RPMI8226 (cell line): ENCODE measurements around the gene ACP3.
"Not testable (repeated sequence)": the region's sequence is repeated elsewhere in the genome, so short reads cannot be mapped to it uniquely, and the experiment has no call there.

Source experiments
- DNase-seq: peaks from one replicate; pipeline ENCODE4 v3.0.0-alpha.2; 2015

Gene ACP3, protein sequence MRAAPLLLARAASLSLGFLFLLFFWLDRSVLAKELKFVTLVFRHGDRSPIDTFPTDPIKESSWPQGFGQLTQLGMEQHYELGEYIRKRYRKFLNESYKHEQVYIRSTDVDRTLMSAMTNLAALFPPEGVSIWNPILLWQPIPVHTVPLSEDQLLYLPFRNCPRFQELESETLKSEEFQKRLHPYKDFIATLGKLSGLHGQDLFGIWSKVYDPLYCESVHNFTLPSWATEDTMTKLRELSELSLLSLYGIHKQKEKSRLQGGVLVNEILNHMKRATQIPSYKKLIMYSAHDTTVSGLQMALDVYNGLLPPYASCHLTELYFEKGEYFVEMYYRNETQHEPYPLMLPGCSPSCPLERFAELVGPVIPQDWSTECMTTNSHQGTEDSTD

DNA sequence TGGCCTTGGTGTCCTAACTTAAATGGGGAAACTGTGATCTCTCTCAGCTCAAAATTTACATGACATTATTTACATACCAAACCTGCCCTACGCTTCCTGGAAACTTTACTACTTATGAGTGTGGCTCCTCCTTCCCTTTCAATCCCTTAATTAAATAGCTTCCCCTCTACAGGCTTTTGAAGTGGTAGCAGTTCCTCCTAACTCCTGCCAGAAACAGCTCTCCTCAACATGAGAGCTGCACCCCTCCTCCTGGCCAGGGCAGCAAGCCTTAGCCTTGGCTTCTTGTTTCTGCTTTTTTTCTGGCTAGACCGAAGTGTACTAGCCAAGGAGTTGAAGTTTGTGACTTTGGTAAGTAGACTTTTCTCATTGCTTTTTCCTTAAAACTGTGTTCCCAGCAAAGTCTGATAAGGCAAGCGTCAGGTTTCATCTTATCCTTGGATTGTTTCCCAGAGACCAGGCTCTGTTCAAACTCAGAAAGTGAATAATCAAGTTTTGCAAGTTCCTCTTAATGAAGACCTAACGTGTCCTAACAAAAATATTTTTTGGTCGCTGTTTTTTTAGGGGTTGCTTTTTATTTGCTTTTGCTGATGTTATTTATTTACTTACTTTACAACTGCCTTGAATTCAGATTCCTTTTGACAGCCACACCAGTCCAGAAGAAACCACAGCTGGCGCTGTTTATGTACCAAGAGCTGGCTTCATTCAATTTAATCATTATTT, at the start of gene ACP3:
ACP3 (plus strand) TSS at position 179 of the 720 bp plus-strand sequence; CDS start at position 229, 50 bp downstream.
- peak; percentile 42 for DNase-seq

DNA sequence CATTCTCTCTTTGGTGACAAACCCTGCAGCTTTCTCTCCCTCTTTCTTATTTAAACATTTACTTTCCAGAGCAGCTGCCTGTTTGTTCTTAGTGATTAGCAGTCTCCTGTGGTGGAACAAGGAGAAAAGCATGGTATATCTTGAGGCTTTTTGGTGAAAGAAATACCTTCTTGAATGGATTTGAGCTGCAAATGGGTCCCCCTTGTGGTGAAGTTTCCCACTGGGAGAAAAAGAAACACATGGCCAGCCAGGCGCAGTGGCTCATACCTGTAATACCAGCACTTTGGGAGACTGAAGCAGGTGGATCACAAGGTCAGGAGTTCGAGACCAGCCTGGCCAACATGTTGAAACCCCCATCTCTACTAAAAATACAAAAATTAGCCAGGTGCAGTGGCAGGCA, 48.3 kb upstream of the ACP3 start:
- peak; percentile 44 for DNase-seq

DNA sequence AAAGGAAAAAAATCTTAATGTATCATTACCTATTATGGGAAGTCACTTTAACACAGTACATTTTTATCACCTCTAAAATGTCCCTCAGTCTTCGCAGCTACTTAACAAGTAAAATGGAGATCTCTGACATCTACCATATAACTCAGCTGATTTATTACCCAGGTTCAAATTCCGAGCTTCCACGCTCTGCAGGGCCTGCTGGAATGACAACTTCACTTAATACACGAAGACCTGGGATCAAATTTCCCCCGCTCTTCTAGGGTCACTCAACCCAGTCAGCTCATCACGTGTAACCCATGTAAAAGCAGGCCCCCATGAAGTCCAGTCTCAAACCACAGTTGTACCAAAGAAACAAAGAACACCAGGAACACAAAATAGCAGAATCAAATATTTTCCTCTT, 44.2 kb upstream of the ACP3 start:
- no peak for DNase-seq

DNA sequence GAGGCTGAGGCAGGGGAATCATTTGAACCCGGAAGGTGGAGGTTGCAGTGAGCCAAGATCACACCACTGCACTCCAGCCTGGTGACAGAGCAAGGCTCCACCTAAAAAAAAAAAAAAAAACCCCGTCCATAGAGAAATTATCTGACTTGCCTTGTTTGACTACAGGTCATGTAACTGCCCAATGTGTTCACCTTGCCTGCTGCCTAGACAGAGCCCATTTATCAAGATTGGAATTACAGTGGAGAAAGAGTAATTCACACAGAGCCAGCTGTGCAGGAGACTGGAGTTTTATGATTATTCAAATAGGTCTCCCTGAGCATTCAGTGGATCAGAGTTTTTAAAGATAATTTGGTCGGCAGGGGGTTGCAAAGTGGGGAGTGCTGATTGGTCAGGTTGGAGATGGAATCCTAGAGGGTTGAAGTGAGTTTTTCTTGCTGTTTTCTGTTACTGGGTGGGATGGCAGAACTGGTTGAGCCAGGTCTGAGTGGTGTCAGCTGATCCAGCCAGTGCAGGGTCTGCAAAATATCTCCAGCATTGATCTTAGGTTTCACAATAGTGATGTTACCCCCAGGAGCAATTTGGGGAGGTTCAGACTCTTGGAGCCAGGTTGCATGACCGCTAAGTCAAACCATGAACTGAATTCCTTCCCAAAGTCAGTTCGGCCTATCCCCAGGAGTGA, 40.8 kb upstream of the ACP3 start:
- DNase-seq, result no peak

DNA sequence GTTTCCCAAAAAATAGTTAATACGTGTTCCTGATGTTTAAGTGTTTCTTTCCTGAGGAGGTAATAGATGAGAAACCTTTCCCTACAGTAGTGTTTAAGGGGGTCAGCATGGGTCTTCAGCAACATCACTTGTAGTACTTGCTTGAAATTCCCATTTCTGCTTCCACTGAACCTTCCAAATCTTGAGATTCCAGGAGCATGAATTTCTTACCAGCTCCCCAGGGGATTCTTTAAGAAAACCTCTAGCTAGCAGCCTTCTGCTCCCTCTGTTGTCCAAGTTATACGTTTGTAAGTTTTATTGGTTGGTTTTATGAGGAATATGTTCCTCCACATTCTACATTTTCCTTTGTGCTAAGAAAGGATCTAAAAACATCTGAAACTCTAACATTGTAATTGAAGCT, 38.2 kb upstream of the ACP3 start:
- no peak for DNase-seq

DNA sequence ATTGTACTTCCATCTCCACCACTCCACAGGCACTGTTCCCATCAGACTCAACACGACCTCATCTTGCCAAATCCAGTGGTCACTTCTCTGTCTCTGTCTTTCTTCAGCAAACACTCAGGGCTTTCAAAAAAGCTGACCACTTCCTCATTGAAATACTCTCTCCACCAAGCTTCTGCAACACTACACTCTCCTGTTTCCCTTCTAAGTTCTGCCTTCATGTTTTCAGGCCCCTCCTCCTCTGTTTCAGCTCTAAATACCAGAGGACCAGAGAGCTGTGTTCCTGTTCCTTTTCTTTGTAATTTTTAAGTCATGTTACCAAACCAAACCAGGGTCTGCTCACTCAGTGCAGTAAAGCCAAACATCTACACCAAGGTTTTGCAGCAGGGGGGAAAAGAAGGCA, 33.8 kb upstream of the ACP3 start:
- no peak for DNase-seq

DNA sequence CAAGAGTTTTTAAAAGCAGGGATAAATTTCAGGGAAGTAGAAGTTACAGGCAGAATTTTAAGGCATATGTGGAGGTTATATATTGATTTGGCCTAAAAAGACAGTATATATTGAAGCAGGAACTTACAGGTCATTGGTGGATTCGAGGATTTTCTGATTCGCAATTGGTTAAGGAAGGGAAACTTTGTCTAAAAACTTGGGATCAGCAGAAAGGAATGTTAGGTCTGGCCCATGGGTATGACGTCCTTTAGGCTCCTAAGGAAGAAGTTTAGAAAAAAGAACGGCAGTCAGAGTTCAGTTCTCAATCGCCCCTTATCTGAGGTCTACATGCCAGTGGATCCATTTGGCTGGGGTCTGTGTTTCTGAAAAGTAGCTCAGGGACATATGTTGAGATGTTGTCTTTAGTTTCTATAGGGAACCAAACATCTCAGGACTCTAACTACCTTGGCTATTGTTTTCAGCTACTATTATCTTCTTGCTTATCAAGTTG, 33.2 kb upstream of the ACP3 start:
- DNase-seq, result no peak

DNA sequence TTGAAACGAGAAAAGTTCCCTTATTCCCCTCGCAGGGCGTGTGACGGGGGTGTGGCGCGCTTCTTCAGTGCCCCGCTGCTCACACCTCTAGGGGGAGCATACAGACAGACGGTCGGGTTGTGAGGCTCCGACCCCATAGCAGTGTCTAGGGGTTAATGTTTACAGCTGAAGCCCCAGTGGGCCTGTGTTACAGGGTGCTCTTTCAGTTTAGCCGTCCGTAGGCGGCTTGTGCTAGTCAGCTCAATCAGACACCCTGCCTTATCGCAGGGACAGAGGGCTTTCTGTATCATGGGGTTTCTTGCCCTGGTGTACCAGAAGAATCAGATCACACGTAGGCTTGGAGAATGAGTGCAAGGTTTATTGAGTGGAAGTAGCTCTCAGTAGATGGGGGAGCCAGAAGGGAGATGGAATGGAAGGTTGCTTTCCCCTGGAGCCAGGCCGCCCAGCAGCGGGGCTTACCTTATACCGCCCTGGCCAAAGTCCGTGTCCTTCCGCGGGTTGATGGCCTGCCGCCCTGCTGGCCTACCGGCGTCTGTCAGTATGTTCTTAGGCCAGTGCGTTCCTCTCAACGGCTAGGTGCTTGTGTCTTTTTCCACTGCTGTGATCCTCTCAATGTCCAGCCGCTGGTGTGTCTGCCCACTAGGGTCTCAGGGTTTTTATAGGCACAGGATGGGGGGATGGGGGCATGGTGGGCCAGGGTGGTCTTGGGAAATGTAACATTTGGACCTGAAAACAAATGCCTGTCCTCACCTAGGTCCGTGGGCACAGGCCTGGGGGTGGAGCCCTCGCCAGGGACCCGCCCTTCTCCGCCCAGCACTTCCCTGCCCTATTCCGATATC, 32.2 kb upstream of the ACP3 start:
- DNase-seq, result no peak

DNA sequence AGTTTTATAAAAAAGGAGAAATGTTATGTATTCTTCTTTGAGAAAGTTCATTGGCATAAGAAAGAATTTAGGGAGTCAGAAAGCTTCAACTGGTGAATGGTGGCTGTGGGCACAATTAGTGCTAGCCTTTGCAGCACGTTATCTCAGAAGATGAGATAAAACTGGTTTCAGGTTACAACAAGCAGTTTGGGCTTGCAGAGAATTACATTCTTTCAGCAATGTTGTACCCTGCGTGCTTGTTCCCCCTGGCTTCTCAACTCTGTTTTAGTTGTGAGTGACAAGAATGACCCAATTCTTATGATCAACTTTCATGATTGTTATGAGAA, 31.6 kb upstream of the ACP3 start:
- no peak for DNase-seq

DNA sequence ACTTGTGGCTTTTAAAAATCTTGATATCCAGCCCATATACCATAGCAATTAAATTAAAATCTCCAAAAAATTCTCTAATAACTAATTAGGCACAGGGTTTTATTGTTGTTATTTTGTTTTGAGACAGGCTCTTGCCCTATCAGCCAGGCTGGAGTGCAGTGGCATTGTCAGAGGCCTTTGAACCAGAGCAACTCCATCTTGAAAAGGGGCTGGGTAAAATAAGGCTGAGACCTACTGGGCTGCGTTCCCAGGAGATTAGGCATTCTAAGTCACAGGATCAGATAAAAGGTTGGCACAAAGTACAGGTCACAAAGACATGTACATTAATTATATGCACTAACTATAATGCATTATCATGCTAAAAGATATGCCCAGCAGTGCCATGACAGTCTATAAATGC, 31.2 kb upstream of the ACP3 start:
- no peak for DNase-seq

DNA sequence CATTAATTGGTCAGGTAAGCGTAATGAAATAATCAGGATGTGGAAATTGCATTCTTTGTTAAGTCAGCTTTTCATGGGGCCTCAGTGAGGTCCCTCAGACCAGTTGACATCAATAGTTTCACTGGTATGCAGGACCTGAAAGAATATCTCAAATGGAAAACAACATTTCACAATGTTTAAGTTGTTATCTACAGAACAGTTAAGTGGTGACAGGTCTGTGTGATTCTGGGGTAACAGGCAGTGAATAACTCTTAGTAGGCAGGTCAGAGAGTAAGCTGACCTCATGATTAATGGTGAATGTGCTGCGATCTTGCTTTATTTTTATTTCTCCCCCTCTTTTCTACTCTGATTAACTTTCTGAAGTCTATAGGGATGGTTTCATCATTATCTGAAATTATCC, 28.9 kb upstream of the ACP3 start:
- no peak for DNase-seq

DNA sequence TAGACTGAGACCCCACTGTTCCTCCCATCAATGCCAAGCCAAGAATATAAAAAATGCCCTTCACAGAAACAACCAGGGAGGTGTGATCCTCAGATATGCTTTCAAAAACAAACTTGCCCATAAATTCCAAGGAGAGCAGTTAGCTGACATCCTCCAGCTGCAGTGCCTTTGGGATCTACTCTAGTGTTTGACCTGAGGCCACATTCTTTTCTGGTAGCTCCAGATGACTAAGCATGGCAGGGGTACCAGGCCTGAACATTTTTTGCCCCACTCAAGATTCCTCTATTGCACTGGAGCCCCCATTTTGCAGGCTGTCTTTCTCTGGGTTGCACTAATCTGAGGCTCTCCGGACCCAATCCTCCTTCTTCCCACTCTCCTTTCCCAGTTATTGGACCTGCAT, 27.9 kb upstream of the ACP3 start:
- no peak for DNase-seq

DNA sequence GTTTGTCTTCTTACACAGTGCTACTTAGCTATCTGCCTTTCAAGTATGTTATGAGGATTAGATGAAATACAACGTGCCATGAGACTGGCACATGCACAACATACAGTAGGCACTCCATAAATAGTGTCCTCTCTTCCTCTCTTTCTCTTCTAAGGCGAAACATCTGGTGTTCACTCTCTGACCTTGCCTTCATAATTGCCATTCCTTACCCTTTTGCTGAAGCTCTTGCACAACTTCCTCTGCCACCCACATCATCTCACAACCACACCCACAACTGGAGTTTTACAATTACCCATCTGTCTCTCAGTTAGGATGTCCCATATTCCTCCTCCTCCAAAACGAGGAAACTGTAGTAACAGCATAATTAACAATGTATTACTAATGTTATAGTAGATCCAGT, 26.4 kb upstream of the ACP3 start:
- no peak for DNase-seq

DNA sequence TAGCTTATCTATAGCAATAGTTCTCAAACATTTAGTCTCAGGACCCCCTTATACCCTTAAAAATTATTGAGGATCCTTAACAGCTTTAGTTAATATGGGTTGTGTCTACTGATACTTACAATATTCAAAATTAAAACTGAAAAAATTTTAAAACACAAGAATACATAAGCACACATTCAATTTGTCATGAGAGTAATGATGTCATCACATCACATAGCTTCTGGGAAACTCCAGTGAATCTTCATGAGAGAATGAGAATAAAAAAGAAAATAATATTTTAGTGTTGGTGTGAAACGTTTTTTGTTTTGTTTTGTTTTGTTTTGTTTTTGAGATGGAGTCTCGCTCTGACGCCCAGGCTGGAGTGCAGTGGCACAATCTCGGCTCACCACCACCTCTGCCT, 25.2 kb upstream of the ACP3 start:
- DNase-seq, result no peak

DNA sequence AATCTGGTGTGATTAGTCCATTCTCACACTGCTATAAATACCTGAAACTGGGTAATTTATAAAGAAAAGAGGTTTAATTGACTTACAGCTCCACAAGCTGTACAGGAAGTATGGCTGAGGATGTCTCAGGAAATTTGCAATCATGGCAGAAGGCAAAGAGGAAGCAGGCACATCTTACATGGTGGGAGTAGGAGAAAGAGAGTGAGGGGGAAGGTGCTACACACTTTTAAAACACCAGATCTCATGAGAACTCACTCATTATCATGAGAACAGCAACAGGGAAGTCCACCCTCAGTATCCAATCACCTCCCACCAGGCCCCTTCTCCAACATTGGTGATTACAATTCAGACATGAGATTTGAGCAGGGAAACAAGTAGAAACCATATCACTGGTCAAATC, 24.0 kb upstream of the ACP3 start:
- DNase-seq, result no peak

DNA sequence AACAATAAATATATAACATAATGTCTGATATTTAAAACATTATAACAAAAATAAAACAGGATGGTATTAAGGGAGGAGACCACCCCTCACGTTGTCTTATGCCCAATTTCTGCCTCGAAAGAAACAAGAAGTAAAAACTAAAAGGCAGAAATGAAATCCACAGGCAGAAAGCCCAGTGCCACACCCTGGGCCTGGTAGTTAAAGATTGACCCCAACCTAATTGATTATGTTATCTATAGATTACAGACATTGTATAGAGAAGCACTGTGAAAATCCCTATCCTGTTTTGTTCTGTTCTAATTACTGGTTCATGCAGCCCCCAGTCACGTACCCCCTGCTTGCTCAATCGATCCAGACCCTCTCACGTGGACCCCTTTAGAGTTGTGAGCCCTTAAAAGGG, 22.3 kb upstream of the ACP3 start:
- no peak for DNase-seq

DNA sequence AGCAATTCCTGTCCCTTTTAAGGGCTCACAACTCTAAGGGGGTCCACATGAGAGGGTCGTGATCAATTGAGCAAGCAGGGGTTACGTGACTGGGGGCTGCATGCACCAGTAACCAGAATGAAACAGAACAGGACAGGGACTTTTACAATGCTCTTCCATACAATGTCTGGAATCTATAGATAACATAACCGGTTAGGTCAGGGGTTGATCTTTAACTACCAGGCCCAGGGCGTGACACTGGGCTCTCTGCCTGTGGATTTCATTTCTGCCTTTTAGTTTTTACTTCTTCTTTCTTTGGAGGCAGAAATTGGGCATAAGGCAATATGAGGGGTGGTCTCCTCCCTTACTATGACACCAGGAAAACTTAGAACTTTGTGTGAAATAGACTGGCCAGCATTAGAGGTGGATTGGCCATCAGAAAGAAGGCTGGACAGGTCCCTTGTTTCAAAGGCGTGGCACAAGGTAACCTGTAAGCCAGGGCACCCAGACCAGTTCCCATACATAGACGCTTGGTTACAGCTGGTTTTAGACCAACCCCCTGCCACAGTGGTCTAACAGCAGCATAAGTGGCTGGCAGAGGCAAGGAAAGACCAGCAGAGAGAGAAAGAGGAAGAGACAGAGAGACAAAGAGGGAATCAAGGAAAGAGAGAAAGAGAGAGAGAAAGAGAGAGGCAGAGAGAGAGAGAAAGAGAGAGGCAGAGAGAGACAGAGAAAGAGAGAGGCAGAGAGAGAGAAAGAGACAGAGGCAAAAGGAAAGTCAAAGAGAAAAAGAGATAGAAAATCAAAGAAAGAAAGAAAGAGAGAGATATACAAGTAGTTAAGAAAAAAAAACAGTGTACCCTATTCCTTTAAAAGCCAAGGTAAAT, 13.6 kb upstream of the ACP3 start:
- not testable (repeated sequence) for DNase-seq

DNA sequence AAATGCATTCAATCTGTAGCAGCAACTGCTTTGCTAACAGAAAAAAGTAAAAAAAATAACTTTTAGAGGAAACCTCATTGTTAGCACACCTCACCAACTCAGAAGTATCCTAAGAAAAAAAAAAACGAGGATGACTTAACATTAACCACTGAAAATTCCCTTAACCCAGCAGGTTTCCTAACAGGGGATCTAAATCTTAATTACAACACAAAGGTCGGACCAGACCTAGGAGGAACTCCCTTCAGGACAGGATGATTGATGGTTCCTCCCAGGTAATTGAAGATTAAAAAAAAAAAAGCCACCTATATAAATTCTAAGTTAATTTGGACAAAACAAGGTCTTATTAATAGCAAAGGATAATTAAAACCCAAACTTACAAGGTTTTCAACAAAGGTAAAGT, 12.9 kb upstream of the ACP3 start:
- DNase-seq, result not testable (repeated sequence)

DNA sequence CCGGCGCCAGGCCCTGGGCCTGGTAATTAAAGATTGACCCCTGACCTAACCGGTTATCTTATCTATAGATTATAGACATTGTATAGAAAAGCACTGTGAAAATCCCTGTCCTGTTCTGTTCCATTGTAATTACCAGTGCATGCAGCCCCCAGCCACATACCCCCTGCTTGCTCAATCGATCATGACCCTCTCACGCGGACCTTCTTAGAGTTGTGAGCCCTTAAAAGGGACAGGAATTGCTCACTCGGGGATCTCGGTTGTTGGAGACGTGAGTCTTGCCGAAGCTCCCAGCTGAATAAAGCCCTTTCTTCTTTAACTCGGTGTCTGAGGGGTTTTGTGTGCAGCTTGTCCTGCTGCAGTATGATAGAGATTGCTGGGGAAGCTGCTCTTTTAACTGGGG, 7.2 kb upstream of the ACP3 start:
- DNase-seq, result not testable (repeated sequence)

DNA sequence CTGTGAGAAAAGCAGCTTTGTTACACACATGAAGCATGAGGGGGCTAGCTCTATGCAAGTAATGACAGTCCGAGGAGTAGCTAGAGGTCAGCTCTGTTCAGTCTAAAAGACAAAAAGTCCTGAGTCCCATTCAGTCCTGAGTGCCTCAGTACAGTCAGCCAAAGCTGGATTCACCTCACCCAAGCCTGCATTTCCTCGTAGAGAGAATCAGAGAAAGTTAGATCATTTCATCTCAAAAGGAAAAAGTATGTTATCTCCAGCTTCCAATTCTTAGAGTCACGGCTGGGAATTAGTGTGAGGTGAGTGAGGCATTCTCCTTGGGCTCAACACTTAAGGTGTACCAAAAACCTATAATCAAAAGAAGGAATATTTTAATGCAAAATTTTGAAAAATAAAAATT, 5.9 kb upstream of the ACP3 start:
- no peak for DNase-seq

DNA sequence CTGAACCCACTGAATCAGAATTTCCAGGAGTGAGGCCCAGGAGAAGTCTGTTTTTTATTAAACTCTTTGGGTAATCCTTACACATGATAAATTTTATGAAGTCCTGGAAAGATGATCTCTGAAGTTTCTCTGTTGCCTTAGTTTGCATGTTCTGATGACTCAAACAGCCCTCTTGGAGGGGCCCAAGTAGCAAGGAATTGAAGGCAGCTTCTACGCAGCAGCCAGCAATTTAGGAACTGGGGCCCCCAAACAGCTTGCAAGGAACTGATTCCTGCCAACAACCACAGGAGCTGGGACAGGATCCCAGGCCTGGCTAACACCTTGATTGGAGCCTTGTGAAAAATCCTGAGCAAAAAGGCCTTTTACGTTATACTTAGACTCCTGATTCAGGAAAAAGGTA, 5.4 kb upstream of the ACP3 start:
- no peak for DNase-seq

DNA sequence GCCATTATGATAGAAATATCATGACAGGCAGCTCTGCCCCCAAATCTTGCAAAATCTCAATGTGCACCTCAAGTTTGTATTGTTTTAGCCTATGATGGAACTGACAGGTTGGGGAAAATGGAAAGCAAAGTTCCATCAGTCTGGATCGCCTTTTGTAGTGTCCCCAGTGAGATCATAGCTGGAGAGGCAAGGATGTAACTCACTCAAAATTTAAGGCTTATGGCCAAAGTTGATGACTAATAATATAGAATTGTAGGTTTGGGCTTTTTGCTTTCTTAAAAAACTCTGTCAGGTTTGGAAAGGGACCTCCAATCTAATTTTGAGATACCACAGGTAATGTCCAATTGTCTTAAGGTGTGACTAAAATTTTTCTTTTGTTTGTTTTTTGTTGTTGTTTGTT, 1.4 kb upstream of the ACP3 start:
- DNase-seq, result no peak
